CD4-positive, alpha-beta memory T cell (primary cell): ENCODE measurements around the gene BARX1. TPM values are rescaled to one million over a fixed set of nuclear protein-coding genes. Genes with fewer than 3 reads are reported as not detected.
"Not testable (repeated sequence)": the region's sequence is repeated elsewhere in the genome, so short reads cannot be mapped to it uniquely, and the experiment has no call there.

Experiments
- CTCF ChIA-PET: fragments of 350-600 bp; sonication (Branson Sonifier 250); formaldehyde crosslinking; loops from one replicate; lab custom pipeline; 2021; ENCODE audit warnings: inconsistent platforms; ENCODE audit not compliant: partially characterized antibody; lab: Charles Lee
- POLR2A ChIA-PET: fragments of 350-600 bp; sonication (Branson Sonifier 250); formaldehyde crosslinking; loops from one replicate; lab custom pipeline; 2021; ENCODE audit not compliant: partially characterized antibody; lab: Charles Lee
- DNase-seq, 5 donors: peaks; one replicate each; pipeline versions ENCODE4 v3.0.0 to v3.0.0-alpha.2; 2020 to 2022; ENCODE audit warnings: mixed read lengths in 1 of 5
- H3K27ac ChIP-seq: one replicate; pipeline ENCODE4 v1.7.0; 2013; ENCODE audit warnings: low read depth, low read length
- H3K27me3 ChIP-seq: 2 replicates; pipeline ENCODE4 v1.7.0; 2013; ENCODE audit warnings: mild to moderate bottlenecking, low read length, moderate library complexity; ENCODE audit not compliant: insufficient read depth
- H3K36me3 ChIP-seq: 2 replicates; pipeline ENCODE4 v1.7.0; 2013; ENCODE audit warnings: mild to moderate bottlenecking, low read length, moderate library complexity; ENCODE audit not compliant: insufficient read depth
- H3K4me1 ChIP-seq: 2 replicates; pipeline ENCODE4 v1.7.0; 2013; ENCODE audit warnings: mild to moderate bottlenecking, low read length, moderate library complexity; ENCODE audit not compliant: insufficient read depth
- H3K4me3 ChIP-seq, 2 donors: one replicate each; pipeline ENCODE4 v1.7.0; 2013; ENCODE audit warnings: low read length in 2 of 2, mild to moderate bottlenecking in 1 of 2
- H3K9me3 ChIP-seq, 2 donors: one replicate each; pipeline ENCODE4 v1.7.0; 2013; ENCODE audit warnings: low read length in 2 of 2, control low read depth in 1 of 2; ENCODE audit not compliant: control insufficient read depth in 1 of 2
- H3K27ac Mint-ChIP-seq, 7 donors: one replicate each; pipeline ENCODE4 v1.8.0; 2020 to 2021; ENCODE audit warnings: mixed read lengths in 7 of 7, mild to moderate bottlenecking in 6 of 7, inconsistent platforms in 3 of 7, moderate library complexity in 3 of 7
- H3K27me3 Mint-ChIP-seq, 2 donors: one replicate each; pipeline ENCODE4 v1.8.0; 2020 to 2021; ENCODE audit warnings: mixed read lengths in 2 of 2
- H3K36me3 Mint-ChIP-seq, 2 donors: one replicate each; pipeline ENCODE4 v1.8.0; 2020 to 2021; ENCODE audit warnings: mixed read lengths in 2 of 2, inconsistent platforms in 1 of 2, mild to moderate bottlenecking in 1 of 2
- H3K4me1 Mint-ChIP-seq, 4 donors: one replicate each; pipeline ENCODE4 v1.8.0; 2020 to 2021; ENCODE audit warnings: mixed read lengths in 4 of 4, mild to moderate bottlenecking in 1 of 4
- H3K4me3 Mint-ChIP-seq, 8 donors: one replicate each; pipeline ENCODE4 v1.8.0; 2020 to 2021; ENCODE audit warnings: mixed read lengths in 8 of 8, mild to moderate bottlenecking in 7 of 8, moderate library complexity in 6 of 8, inconsistent platforms in 3 of 8
- H3K9me3 Mint-ChIP-seq, 8 donors: one replicate each; pipeline ENCODE4 v1.8.0; 2020 to 2021; ENCODE audit warnings: mixed read lengths in 8 of 8, mild to moderate bottlenecking in 5 of 8, inconsistent platforms in 3 of 8, moderate library complexity in 1 of 8
- intact Hi-C: fragments of 100-400 bp; cut with micrococcal nuclease; formaldehyde crosslinking; loops from one replicate; pipeline ENCODE4 v1.15.1; 2023
- polyA plus RNA-seq, 2 donors: library from polyadenylated mRNA; unstranded; fragments of 300-500 nt; fragmentation: Illumina TruSeq; gene quantifications; one replicate each; pipeline ENCODE4 v1.2.3, GENCODE V29; 2021
- total RNA-seq, 2 experiments: library from RNA; stranded (reverse); gene quantifications; one replicate each; pipeline ENCODE4 v1.2.3, GENCODE V29; 2021

The BARX1 gene
- total and polyA plus RNA-seq, 4 experiments from 2014 or later: not detected

DNA sequence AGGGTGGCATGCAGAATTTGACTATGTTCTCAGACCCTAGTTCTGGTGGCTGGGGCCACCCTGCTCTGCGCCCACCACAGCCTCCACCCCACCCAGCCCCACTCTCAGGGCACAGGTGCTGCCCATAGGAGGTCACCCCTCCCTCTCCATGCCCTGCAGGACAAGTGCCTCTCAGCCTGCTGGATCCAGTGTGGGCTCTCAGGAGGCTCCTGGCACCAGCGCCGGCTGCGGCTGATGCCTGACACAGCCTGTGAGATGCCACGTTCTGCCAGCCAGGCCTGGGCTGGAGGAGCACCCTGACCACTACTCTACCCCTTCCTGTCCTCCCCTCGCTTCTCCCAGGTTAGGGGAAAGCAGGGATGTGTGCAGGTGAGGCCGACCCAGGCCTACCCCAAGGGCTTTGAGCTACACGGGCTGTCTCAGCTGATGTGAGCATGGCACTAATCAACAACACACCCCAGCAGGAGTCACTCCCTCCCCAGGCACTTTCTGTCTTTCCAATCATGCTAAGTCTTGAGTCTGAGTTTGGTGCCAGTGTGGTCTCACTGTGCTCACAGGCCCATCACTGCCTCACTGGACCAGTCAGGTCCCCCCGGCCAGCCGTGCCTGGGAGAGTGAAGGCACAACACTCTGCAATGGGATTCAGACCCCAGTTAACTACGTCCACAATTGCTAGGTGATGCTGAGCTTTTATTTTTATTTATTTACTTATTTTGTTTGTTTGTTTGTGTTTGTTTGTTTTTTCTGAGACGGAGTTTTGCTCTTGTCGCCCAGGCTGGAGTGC, 12.1 kb upstream of the BARX1 start:
- peaks cover 0 to 5% (median under 1%) of the 10 kb centered on the region in 8 donors for H3K9me3 Mint-ChIP-seq
- peaks cover 11 to 23% of the 10 kb centered on the region in 2 donors for H3K27me3 Mint-ChIP-seq
- DNase-seq: no peak
- no peak overlapping the region for H3K4me3 ChIP-seq
- intact Hi-C loops: no loop called here
- H3K36me3 Mint-ChIP-seq: no peaks in the 10 kb centered on the region
- H3K27ac ChIP-seq: no peak overlapping the region
- peaks cover 9% of the 10 kb centered on the region for H3K4me1 ChIP-seq
- no peaks in the 10 kb centered on the region for H3K27me3 ChIP-seq
- POLR2A ChIA-PET: no interaction called here
- CTCF ChIA-PET: interaction anchor here (2.5 kb wide), 1 partner anchor 10 kb away, joined by 8 read pairs; no protein-coding TSS in a partner anchor
- H3K4me1 Mint-ChIP-seq: peaks cover 6 to 10% (median 8%) of the 10 kb centered on the region in 4 donors
- H3K27ac Mint-ChIP-seq: no peak overlapping the region
- H3K4me3 Mint-ChIP-seq: no peak overlapping the region
- no peaks in the 10 kb centered on the region for H3K36me3 ChIP-seq
- H3K9me3 ChIP-seq: no peaks in the 10 kb centered on the region

DNA sequence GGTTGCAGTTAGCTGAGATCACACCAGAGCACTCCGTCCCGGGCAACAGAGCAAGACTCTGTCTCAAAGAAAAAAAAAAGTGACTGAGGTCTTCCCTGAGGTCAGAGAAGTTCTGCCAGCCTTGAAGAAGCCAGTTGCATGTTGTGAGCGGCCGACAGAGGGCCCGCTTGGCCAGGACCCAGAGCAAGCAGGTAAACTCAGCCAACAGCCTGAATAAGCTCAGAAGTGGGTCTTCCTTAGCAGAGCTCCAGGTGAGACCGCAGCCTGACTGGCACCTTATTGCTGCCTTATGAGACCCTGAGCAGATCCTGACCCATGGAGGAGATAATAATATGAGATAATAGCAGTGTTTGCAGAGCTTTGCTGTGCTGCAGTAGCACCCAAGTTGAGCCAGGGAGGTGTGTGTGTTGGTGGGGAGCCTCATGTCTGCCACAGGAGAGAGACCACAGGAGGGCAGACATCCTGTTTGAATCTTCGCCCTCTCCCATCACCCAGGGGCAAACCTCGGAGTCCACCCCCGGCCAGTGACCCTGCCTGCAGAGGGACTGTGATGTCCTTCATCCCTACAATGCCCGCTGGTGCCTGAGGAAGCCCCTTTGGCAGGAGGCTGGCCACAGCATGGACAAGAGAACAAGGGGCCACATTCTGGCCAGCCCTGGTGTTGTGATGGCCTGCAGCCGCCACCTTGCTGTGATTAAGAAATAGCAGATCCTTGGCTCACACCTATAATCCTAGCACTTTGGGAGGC, 10.8 kb upstream of the BARX1 start:
- Mint-ChIP-seq H3K36me3 (no peaks in the 10 kb centered on the region), H3K27ac (no peak overlapping the region), H3K4me3 (no peak overlapping the region), H3K4me1 (peaks cover 6 to 20% (median 8%) of the 10 kb centered on the region in 4 donors), H3K27me3 (peaks cover 16 to 32% of the 10 kb centered on the region in 2 donors), H3K9me3 (peaks cover 0 to 4% (median 0%) of the 10 kb centered on the region in 8 donors)
- Histone ChIP-seq H3K27ac (no peak overlapping the region), H3K4me3 (no peak overlapping the region), H3K27me3 (no peaks in the 10 kb centered on the region), H3K36me3 (no peaks in the 10 kb centered on the region), H3K4me1 (peaks cover 10% of the 10 kb centered on the region), H3K9me3 (no peaks in the 10 kb centered on the region)
- no peak for DNase-seq
- intact Hi-C loops: no loop called here
- POLR2A ChIA-PET: no interaction called here
- CTCF ChIA-PET: interaction anchor here (0.8 kb wide), 1 partner anchor 11 kb away, joined by 3 read pairs; no protein-coding TSS in a partner anchor

DNA sequence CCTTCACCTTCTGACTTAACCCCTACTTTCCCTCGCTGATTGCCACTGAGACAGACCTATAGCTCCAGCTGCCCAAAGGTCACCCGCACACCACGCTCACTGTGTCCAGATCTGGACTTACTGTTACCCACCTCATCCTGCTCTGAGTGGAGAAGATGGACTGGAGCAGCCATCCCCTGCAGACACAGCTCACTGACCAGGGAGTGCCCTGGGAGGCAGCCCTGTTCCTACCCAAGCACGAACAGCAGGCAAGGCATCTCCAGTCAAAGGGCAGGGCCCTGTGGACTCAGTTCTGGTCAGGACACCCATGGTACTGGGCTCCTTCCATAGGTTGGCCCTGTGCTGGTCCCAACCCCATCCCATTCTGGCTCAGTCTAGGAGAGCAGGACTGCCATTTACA, 9.5 kb upstream of the BARX1 start:
- H3K4me3 Mint-ChIP-seq: no peak overlapping the region

DNA sequence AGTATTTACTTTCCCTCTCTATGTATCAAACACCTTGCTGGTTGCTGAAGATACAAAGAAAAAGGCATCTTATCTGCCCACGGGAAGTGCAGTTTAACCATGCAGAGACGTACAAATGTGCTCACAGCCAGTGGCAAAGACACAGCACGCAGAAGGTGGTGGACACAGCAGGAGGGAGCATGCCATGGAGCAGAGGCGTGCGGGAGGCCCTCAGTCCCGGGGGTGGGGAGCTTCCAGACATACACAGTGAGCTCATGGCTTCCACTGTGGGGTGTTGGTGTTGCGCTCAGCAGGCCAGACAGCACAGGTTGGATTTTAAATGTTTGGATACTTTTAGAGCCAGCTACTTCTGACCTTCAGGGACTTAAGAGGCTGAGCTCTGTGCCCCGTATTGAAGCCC, 8.8 kb upstream of the BARX1 start:
- CTCF ChIA-PET: interaction anchor here (0.6 to 5.1 kb wide), 7 partner anchors 9 to 283 kb away, joined by 3 to 44 read pairs (median 3); no protein-coding TSS in a partner anchor
- Mint-ChIP-seq H3K27me3 (peaks cover 27 to 40% of the 10 kb centered on the region in 2 donors), H3K9me3 (no peaks in the 10 kb centered on the region), H3K4me1 (peaks cover 10 to 34% (median 22%) of the 10 kb centered on the region in 4 donors), H3K36me3 (no peaks in the 10 kb centered on the region), H3K4me3 (no peak overlapping the region), H3K27ac (no peak overlapping the region)
- no peak for DNase-seq
- Histone ChIP-seq H3K4me1 (peaks cover 31% of the 10 kb centered on the region), H3K27ac (no peak overlapping the region), H3K27me3 (peaks cover 18% of the 10 kb centered on the region), H3K4me3 (no peak overlapping the region), H3K36me3 (no peaks in the 10 kb centered on the region), H3K9me3 (no peaks in the 10 kb centered on the region)
- POLR2A ChIA-PET: no interaction called here
- intact Hi-C loops: loop anchor here (2.0 kb wide), 1 partner anchor 961 kb away; no protein-coding TSS in a partner anchor

More for the DNA sequence above, 9.5 kb upstream of the BARX1 start:
- Histone ChIP-seq H3K9me3 (no peaks in the 10 kb centered on the region), H3K36me3 (no peaks in the 10 kb centered on the region), H3K4me1 (peaks cover 23% of the 10 kb centered on the region), H3K4me3 (no peak overlapping the region), H3K27ac (no peak overlapping the region), H3K27me3 (peaks cover 12% of the 10 kb centered on the region)
- no peak for DNase-seq
- ChIA-PET CTCF (interaction anchor here (1.1 to 5.1 kb wide), 3 partner anchors 9 to 283 kb away, joined by 3 to 44 read pairs (median 3); no protein-coding TSS in a partner anchor), POLR2A (no interaction called here)
- Mint-ChIP-seq H3K4me1 (peaks cover 7 to 29% (median 16%) of the 10 kb centered on the region in 4 donors), H3K27ac (no peak overlapping the region), H3K36me3 (no peaks in the 10 kb centered on the region), H3K9me3 (no peaks in the 10 kb centered on the region), H3K27me3 (peaks cover 25 to 35% of the 10 kb centered on the region in 2 donors)
- intact Hi-C loops: no loop called here

DNA sequence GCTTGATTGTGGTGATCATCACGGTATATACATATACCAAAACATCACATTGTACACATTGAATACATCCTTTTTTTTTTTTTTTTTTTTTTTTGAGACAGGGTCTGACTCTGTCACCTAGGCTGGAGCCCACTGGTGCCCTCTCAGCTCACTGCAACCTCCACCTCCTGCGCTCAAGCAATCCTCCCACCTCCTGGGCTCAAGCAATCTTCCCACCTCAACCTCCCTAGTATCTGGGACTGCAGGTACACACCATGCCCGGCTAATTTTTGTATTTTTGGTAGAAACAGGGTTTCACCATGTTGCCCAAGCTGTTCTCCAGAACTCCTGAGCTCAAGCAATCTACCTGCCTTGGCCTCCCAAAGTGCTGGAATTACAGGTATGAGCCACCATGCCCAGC, 8.3 kb upstream of the BARX1 start:
- H3K27ac ChIP-seq, DNase-seq, H3K9me3 ChIP-seq, H3K27ac Mint-ChIP-seq, H3K4me3 Mint-ChIP-seq, H3K9me3 Mint-ChIP-seq, POLR2A ChIA-PET, H3K36me3 Mint-ChIP-seq, H3K4me3 ChIP-seq, H3K36me3 ChIP-seq: not testable (repeated sequence)
- Histone ChIP-seq H3K4me1 (peaks cover 34% of the 10 kb centered on the region), H3K27me3 (peaks cover 21% of the 10 kb centered on the region)
- intact Hi-C loops: loop anchor here (2.0 kb wide), 1 partner anchor 961 kb away; no protein-coding TSS in a partner anchor
- H3K27me3 Mint-ChIP-seq: peaks cover 31 to 44% of the 10 kb centered on the region in 2 donors
- peaks cover 12 to 39% (median 26%) of the 10 kb centered on the region in 4 donors for H3K4me1 Mint-ChIP-seq
- CTCF ChIA-PET: interaction anchor here (0.6 to 5.1 kb wide), 8 partner anchors 10 to 803 kb away, joined by 3 to 44 read pairs (median 3); no protein-coding TSS in a partner anchor

DNA sequence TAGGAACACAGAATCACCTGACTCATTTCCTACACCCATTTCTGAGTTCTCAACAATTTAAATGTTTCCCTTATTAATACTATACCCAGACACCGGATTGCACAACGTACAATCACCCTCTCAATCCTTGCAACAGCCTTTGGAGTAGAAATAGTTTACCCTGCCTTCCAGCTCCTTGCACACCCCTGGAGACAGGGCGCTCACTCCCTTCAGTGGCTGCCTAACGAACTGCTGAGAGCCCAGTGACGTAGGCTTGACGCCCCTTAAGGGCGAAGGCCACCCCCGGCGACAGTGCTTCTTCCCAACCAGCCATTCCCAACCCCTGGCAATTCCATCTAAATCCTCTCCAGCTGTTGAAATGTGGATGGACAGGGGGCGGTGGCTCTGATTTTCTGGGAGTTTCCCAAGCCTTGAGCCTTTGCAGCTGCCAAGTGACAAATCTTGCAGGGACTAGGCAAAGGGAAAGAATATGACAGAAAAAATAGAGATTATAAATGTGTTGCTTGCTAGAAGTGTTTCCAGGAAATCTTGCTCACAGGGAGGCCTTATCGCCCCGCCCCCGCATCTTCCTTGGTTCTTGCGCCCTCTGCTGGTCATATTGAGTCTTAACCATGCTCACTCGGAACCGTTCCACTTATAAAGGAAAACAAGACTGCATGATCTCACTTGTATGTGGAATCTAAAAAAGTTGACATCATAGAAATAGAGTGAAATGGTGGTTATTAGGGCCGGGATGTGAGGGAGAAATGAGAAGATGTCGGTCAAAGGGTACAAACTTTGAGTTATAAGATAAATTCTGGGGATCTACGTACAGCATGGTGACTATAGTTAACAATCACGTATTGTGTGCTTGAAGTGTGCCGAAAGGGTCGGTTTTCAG, 7.6 kb upstream of the BARX1 start:
- peaks cover 12 to 44% (median 26%) of the 10 kb centered on the region in 4 donors for H3K4me1 Mint-ChIP-seq
- Histone ChIP-seq H3K27me3 (peaks cover 21% of the 10 kb centered on the region), H3K9me3 (no peaks in the 10 kb centered on the region), H3K4me3 (no peak overlapping the region), H3K4me1 (peaks cover 38% of the 10 kb centered on the region), H3K27ac (no peak overlapping the region), H3K36me3 (no peaks in the 10 kb centered on the region)
- H3K27me3 Mint-ChIP-seq: peaks cover 32 to 47% of the 10 kb centered on the region in 2 donors
- no peaks in the 10 kb centered on the region for H3K36me3 Mint-ChIP-seq
- POLR2A ChIA-PET: no interaction called here
- H3K4me3 Mint-ChIP-seq: peak overlapping the region in 2 of 8 donors; percentile 6 to 21
- intact Hi-C loops: loop anchor here (2.0 kb wide), 1 partner anchor 960 kb away; no protein-coding TSS in a partner anchor
- H3K27ac Mint-ChIP-seq: no peak overlapping the region
- peak; percentile 75 to 77 (median 75) for DNase-seq
- CTCF ChIA-PET: interaction anchor here (0.6 to 5.1 kb wide), 7 partner anchors 10 to 802 kb away, joined by 3 to 44 read pairs (median 3); no protein-coding TSS in a partner anchor
- H3K9me3 Mint-ChIP-seq: no peaks in the 10 kb centered on the region
